Sigmoid colon (tissue), 3 donors: ENCODE measurements around the gene AP3S1.

Experiments
- POLR2A ChIP-seq, 2 donors: fragments of 450-650 bp; IDR thresholded peaks; one replicate each; pipeline ENCODE4 v1.6.1; 2016; ENCODE audit warnings: antibody characterized with exemption in 2 of 2, mild to moderate bottlenecking in 2 of 2, moderate library complexity in 2 of 2
- TF ChIP-seq, protein P1 (sequence below), 4 experiments: fragments of 450-650 bp in 3 of 4; fragments of 200-600 bp in 1 of 4; IDR thresholded peaks; one replicate each; pipeline ENCODE4 v1.5.1; 2016 to 2019; ENCODE audit warnings: antibody characterized with exemption in 4 of 4, mild to moderate bottlenecking in 3 of 4, moderate library complexity in 2 of 4

DNA sequence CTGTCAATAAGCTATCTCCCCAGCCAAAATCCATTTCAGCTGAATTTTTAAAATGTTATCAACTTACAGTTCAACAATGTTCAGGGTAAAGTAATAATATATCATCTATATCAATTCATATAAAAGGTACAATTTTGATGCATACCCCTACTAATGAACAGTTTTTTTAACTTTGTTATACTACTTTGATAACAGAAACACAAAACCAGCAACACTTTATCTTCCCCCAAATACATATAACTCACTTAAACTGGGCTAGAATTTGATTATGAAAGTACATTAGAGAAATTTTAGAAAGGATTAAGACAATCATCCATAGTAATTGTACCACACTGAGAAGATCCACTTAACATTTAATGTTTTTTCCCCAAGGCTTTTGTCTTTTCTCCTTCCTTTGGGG, 30.3 kb upstream of the AP3S1 start:
- TF ChIP-seq, protein P1, sequence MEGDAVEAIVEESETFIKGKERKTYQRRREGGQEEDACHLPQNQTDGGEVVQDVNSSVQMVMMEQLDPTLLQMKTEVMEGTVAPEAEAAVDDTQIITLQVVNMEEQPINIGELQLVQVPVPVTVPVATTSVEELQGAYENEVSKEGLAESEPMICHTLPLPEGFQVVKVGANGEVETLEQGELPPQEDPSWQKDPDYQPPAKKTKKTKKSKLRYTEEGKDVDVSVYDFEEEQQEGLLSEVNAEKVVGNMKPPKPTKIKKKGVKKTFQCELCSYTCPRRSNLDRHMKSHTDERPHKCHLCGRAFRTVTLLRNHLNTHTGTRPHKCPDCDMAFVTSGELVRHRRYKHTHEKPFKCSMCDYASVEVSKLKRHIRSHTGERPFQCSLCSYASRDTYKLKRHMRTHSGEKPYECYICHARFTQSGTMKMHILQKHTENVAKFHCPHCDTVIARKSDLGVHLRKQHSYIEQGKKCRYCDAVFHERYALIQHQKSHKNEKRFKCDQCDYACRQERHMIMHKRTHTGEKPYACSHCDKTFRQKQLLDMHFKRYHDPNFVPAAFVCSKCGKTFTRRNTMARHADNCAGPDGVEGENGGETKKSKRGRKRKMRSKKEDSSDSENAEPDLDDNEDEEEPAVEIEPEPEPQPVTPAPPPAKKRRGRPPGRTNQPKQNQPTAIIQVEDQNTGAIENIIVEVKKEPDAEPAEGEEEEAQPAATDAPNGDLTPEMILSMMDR (IDR thresholded peaks at IDR 0.05), result no peak
- TF ChIP-seq POLR2A (IDR thresholded peaks at IDR 0.05), result no peak
